Stomach (tissue), 4 donors: ENCODE data around the gene STN1.
A peak's percentile ranks its signal among the peaks of the same experiment; 100 is the strongest.

Experiments
- CTCF ChIP-seq, 7 experiments: fragments of 450-650 bp in 4 of 7; fragments of 200-600 bp in 3 of 7; sonication (generic) in 3 of 7; IDR thresholded peaks; one replicate each; pipeline ENCODE4 v1.5.1; 2016 to 2019; ENCODE audit warnings: antibody characterized with exemption in 7 of 7, control low read depth in 2 of 7, mild to moderate bottlenecking in 1 of 7
- EP300 ChIP-seq: sonication (generic); formaldehyde crosslinking; IDR thresholded peaks from one replicate; pipeline ENCODE4 v1.6.1; 2017; ENCODE audit warnings: antibody characterized with exemption
- POLR2A ChIP-seq, 4 donors: fragments of 450-650 bp; IDR thresholded peaks; one replicate each; pipeline ENCODE4 v1.6.1; 2016; ENCODE audit warnings: antibody characterized with exemption in 4 of 4, control low read depth in 2 of 4, mild to moderate bottlenecking in 1 of 4, moderate library complexity in 1 of 4

- TF ChIP-seq CTCF (IDR thresholded peaks at IDR 0.05) = no peak
- TF ChIP-seq POLR2A (IDR thresholded peaks at IDR 0.05) = peak in 1 of 4 donors; percentile 17
- TF ChIP-seq EP300 = no peak
These were observed 48.9 kb upstream of the STN1 start, which contains the start of gene SLK for GRCh38 chr10:103966671-103967447.
